IMR-90 (cell line): ENCODE data around the gene SIPA1. TPM values are rescaled to one million over a fixed set of nuclear protein-coding genes. Genes with fewer than 3 reads are reported as not detected.

Source experiments
- ATAC-seq: fragments of 200-7000 bp; cut with Tn5 transposase; 2 replicates; pipeline ENCODE4 v1.9.1; 2020; ENCODE audit warnings: low read depth, mild to moderate bottlenecking, moderate library complexity
- BruUV-seq: library from RNA; stranded (reverse); fragments of 400-500 nt; replicated peaks from 2 replicates; lab custom pipeline; 2021; lab: Mats Ljungman, UMichigan
- CTCF ChIA-PET: fragments of 300-600 bp; formaldehyde crosslinking; extraction: SDS; loops from one replicate; lab custom pipeline; 2021; ENCODE audit warnings: antibody characterized with exemption; lab: Yijun Ruan, JAX
- POLR2A ChIA-PET: fragments of 300-600 bp; sonication (Branson Sonifier 250); formaldehyde crosslinking; loops from one replicate; lab custom pipeline; 2022; ENCODE audit warnings: antibody characterized with exemption; ENCODE audit not compliant: unreplicated experiment; lab: Charles Lee
- DNase-seq: peaks from one replicate; pipeline ENCODE4 v3.0.0; 2013
- H2AFZ ChIP-seq: replicated peaks from 2 replicates; pipeline ENCODE3; 2013; ENCODE audit warnings: low read length, mild to moderate bottlenecking; ENCODE audit not compliant: poor library complexity
- H2AK5ac ChIP-seq: 2 replicates; pipeline ENCODE4 v1.6.1; 2013; ENCODE audit warnings: low read depth, low read length, inconsistent platforms
- H2AK9ac ChIP-seq: replicated peaks from 2 replicates; pipeline ENCODE3; 2013; ENCODE audit warnings: mild to moderate bottlenecking, low read depth, low read length, moderate library complexity; ENCODE audit not compliant: poor library complexity
- H2BK120ac ChIP-seq: 2 replicates; pipeline ENCODE4 v1.6.1; 2013; ENCODE audit warnings: low read depth, low read length, inconsistent platforms
- H2BK15ac ChIP-seq: 3 replicates; pipeline ENCODE4 v1.6.1; 2013; ENCODE audit warnings: low read depth, low read length, inconsistent platforms
- H2BK20ac ChIP-seq: 2 replicates; pipeline ENCODE4 v1.6.1; 2013; ENCODE audit warnings: low read depth, mild to moderate bottlenecking, inconsistent platforms, low read length, moderate library complexity
- H2BK5ac ChIP-seq: 2 replicates; pipeline ENCODE4 v1.6.1; 2013; ENCODE audit warnings: mild to moderate bottlenecking, low read depth, low read length, inconsistent platforms; ENCODE audit not compliant: poor library complexity, severe bottlenecking
- H3K14ac ChIP-seq: replicated peaks from 2 replicates; pipeline ENCODE4 v1.6.1; 2013; ENCODE audit warnings: low read depth, low read length, inconsistent platforms
- H3K18ac ChIP-seq: 2 replicates; pipeline ENCODE4 v1.6.1; 2013; ENCODE audit warnings: low read depth, low read length, control low read depth
- H3K23ac ChIP-seq: 2 replicates; pipeline ENCODE4 v1.6.1; 2013; ENCODE audit warnings: low read depth, low read length, inconsistent platforms
- H3K27ac ChIP-seq: 2 replicates; pipeline ENCODE4 v1.5.1; 2013; ENCODE audit warnings: mild to moderate bottlenecking, control low read depth, low read length; ENCODE audit not compliant: insufficient read depth
- H3K27me3 ChIP-seq: 2 replicates; pipeline ENCODE4 v1.6.1; 2013; ENCODE audit warnings: low read length; ENCODE audit not compliant: control insufficient read depth, insufficient read depth
- H3K36me3 ChIP-seq: 2 replicates; pipeline ENCODE4 v1.6.1; 2013; ENCODE audit warnings: low read length, mixed read lengths; ENCODE audit not compliant: control insufficient read depth, insufficient read depth
- H3K4ac ChIP-seq: 2 replicates; pipeline ENCODE4 v1.6.1; 2013; ENCODE audit warnings: low read depth, low read length, inconsistent platforms
- H3K4me1 ChIP-seq: 2 replicates; pipeline ENCODE4 v1.6.1; 2013; ENCODE audit warnings: low read length, mixed read lengths; ENCODE audit not compliant: control insufficient read depth, insufficient read depth
- H3K4me2 ChIP-seq: 2 replicates; pipeline ENCODE4 v1.6.1; 2013; ENCODE audit warnings: low read depth, mild to moderate bottlenecking, control low read depth, low read length, moderate library complexity
- H3K4me3 ChIP-seq: 2 replicates; pipeline ENCODE4 v1.5.1; 2013; ENCODE audit warnings: low read depth, mild to moderate bottlenecking, control low read depth, low read length, moderate library complexity; ENCODE audit not compliant: insufficient read depth
- H3K56ac ChIP-seq: 2 replicates; pipeline ENCODE4 v1.6.1; 2013; ENCODE audit warnings: low read length, inconsistent platforms; ENCODE audit not compliant: insufficient read depth; ENCODE audit errors: extremely low read depth
- H3K79me1 ChIP-seq, 2 experiments: 2 replicates each; pipeline ENCODE4 v1.6.1; 2013; ENCODE audit warnings: low read length in 2 of 2, inconsistent platforms in 1 of 2, low read depth in 1 of 2
- H3K9ac ChIP-seq: 2 replicates; pipeline ENCODE4 v1.6.1; 2013; ENCODE audit warnings: low read depth, low read length, control low read depth
- H3K9me1 ChIP-seq: 2 replicates; pipeline ENCODE4 v1.6.1; 2013; ENCODE audit warnings: low read length, inconsistent platforms; ENCODE audit not compliant: insufficient read depth
- H3K9me3 ChIP-seq: 2 replicates; pipeline ENCODE4 v1.6.1; 2013; ENCODE audit warnings: low read length; ENCODE audit not compliant: control insufficient read depth, insufficient read depth
- H4K20me1 ChIP-seq: 2 replicates; pipeline ENCODE4 v1.6.1; 2013; ENCODE audit warnings: low read length, inconsistent platforms; ENCODE audit not compliant: insufficient read depth
- H4K5ac ChIP-seq: 2 replicates; pipeline ENCODE4 v1.6.1; 2013; ENCODE audit warnings: mild to moderate bottlenecking, low read depth, low read length, control low read depth
- H4K8ac ChIP-seq, 2 experiments: 2 replicates each; pipeline ENCODE4 v1.6.1; 2013; ENCODE audit warnings: low read depth in 2 of 2, low read length in 2 of 2, control low read depth in 1 of 2, inconsistent platforms in 1 of 2
- H4K91ac ChIP-seq: 2 replicates; pipeline ENCODE4 v1.6.1; 2013; ENCODE audit warnings: low read depth, low read length, inconsistent platforms; ENCODE audit not compliant: insufficient read depth
- FOS ChIP-seq: fragments of 150-350 bp; IDR thresholded peaks from 2 replicates; pipeline ENCODE4 v1.6.1; 2016; ENCODE audit warnings: low read depth, low read length
- MAZ ChIP-seq: IDR thresholded peaks from 2 replicates; pipeline ENCODE4 v1.6.1; 2012; ENCODE audit warnings: low read depth, mild to moderate bottlenecking, low read length, improper control_type of control experiment, moderate library complexity, borderline replicate concordance
- NFE2L2 ChIP-seq: fragments of 150-350 bp; IDR thresholded peaks from 2 replicates; pipeline ENCODE4 v1.6.1; 2016; ENCODE audit warnings: low read depth, mild to moderate bottlenecking, low read length
- POLR2A ChIP-seq: IDR thresholded peaks from 2 replicates; pipeline ENCODE4 v1.6.1; 2012; ENCODE audit warnings: mild to moderate bottlenecking, low read depth, low read length
- RAD21 ChIP-seq: IDR thresholded peaks from 2 replicates; pipeline ENCODE4 v1.6.1; 2012; ENCODE audit warnings: low read length, improper control_type of control experiment
- RCOR1 ChIP-seq: IDR thresholded peaks from 2 replicates; pipeline ENCODE4 v1.6.1; 2012; ENCODE audit warnings: mild to moderate bottlenecking, low read length, improper control_type of control experiment; ENCODE audit not compliant: insufficient replicate concordance
- WGBS, 2 experiments: methylation state at CpG; one replicate each; pipeline versions ENCODE4 v1.1.5 to v1.1.7; 2013; ENCODE audit warnings: missing lambda C conversion rate in 2 of 2; ENCODE audit not compliant: insufficient read length in 1 of 2; ENCODE audit errors: extremely low coverage in 2 of 2; 5-methylcytosine and 5-hydroxymethylcytosine counted together
- dilution Hi-C: fragments of 300-500 bp; cut with HindIII; formaldehyde crosslinking; loops from one replicate; pipeline ENCODE4 v1.14.3; 2018; ENCODE audit warnings: low sequenced_read_pairs; ENCODE audit not compliant: unreplicated experiment
- in situ Hi-C: fragments of 300-500 bp; cut with MboI; formaldehyde crosslinking; loops from 3 replicates; pipeline ENCODE4 v1.14.3; 2019; ENCODE audit warnings: low sequenced_read_pairs, inconsistent platforms, mixed read lengths
- intact Hi-C: fragments of 100-400 bp; cut with micrococcal nuclease; formaldehyde crosslinking; loops from 2 replicates; pipeline ENCODE4 v1.10.0; 2022
- polyA plus RNA-seq, 3 experiments: library from polyadenylated mRNA; depleted of rRNA; stranded (reverse); fragments of >200 nt; gene quantifications; 2 replicates each; pipeline ENCODE4 v1.2.3, GENCODE V29; 2012; ENCODE audit warnings: low replicate concordance in 1 of 3
- total RNA-seq: library from RNA; depleted of rRNA; stranded (reverse); fragments of >200 nt; gene quantifications from 2 replicates; pipeline ENCODE4 v1.2.3, GENCODE V29; 2012
- TF ChIP-seq, protein P1 (sequence below): fragments of 150-350 bp; IDR thresholded peaks from 2 replicates; pipeline ENCODE4 v1.6.1; 2016; ENCODE audit warnings: low read depth, mild to moderate bottlenecking, low read length, moderate library complexity, borderline replicate concordance
- TF ChIP-seq, protein P2 (sequence below): conservative IDR thresholded peaks from 2 replicates; pipeline ENCODE4 v1.5.1; 2012; ENCODE audit warnings: mild to moderate bottlenecking, low read depth, low read length, improper control_type of control experiment

Gene SIPA1
- total and polyA plus RNA-seq, 2 of the 4 experiments (the other 2 are of a cell fraction), result 10.6 to 39.7 TPM

DNA sequence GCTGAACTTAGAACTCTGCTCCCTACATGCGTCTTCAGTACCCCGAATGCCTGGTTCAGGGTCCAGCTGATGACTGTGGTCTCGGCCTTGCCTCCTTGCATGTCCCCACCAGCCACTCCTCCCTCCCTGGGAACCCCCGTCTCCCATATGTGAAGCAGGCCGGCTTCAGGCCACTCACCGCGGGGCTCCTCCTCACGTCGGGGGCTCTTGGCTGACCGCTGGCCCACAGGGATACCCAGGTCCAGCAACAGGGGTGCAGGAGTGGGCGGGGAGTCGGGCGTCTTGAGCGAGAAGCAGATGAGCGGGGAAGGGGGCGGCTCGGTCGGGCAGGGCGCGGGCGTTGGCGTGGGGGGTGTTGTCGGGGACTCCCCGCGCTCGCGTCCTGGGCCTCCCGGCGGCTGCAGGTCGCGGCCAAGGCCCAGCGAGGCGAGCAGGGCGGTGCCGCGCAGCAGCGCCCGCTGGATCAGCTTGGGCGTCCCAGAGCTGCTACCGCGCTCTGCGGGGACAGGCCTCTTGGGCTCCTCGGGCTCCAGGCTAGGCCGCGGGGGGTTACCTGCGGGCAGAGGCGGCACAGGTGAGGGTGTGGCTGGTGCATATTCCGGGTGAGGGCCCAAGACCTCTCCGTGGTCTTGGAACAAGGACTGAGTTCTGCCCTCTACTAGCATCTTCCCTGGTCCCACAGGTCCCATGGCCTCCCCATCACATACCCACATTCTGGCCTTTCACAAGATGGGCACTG lies 38.5 kb upstream of the SIPA1 start:
- H3K9me1 ChIP-seq, result no peaks in the 10 kb centered on the region
- TF ChIP-seq MAZ (no peak), RCOR1 (no peak), POLR2A (no peak), NFE2L2 (no peak), RAD21 (no peak), FOS (no peak)
- TF ChIP-seq, protein P1, sequence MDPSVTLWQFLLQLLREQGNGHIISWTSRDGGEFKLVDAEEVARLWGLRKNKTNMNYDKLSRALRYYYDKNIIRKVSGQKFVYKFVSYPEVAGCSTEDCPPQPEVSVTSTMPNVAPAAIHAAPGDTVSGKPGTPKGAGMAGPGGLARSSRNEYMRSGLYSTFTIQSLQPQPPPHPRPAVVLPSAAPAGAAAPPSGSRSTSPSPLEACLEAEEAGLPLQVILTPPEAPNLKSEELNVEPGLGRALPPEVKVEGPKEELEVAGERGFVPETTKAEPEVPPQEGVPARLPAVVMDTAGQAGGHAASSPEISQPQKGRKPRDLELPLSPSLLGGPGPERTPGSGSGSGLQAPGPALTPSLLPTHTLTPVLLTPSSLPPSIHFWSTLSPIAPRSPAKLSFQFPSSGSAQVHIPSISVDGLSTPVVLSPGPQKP, result no peak
- TF ChIP-seq, protein P2, sequence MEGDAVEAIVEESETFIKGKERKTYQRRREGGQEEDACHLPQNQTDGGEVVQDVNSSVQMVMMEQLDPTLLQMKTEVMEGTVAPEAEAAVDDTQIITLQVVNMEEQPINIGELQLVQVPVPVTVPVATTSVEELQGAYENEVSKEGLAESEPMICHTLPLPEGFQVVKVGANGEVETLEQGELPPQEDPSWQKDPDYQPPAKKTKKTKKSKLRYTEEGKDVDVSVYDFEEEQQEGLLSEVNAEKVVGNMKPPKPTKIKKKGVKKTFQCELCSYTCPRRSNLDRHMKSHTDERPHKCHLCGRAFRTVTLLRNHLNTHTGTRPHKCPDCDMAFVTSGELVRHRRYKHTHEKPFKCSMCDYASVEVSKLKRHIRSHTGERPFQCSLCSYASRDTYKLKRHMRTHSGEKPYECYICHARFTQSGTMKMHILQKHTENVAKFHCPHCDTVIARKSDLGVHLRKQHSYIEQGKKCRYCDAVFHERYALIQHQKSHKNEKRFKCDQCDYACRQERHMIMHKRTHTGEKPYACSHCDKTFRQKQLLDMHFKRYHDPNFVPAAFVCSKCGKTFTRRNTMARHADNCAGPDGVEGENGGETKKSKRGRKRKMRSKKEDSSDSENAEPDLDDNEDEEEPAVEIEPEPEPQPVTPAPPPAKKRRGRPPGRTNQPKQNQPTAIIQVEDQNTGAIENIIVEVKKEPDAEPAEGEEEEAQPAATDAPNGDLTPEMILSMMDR, result no peak
- H3K23ac ChIP-seq, result no peak overlapping the region
- no peak overlapping the region for H3K56ac ChIP-seq
- in situ Hi-C loops (no loop called here), dilution Hi-C loops (no loop called here), intact Hi-C loops (no loop called here)
- H3K4ac ChIP-seq, result no peak overlapping the region
- no peak overlapping the region for H2AK5ac ChIP-seq
- H2AFZ ChIP-seq, result peak overlapping the region; percentile 21
- H3K4me1 ChIP-seq, result no peaks in the 10 kb centered on the region
- ChIA-PET POLR2A (no interaction called here), CTCF (no interaction called here)
- no peak overlapping the region for H4K5ac ChIP-seq
- H2BK15ac ChIP-seq, result no peak overlapping the region
- no peak overlapping the region for H2AK9ac ChIP-seq
- no peaks in the 10 kb centered on the region; the same call in 1 of the 2 replicates for H4K20me1 ChIP-seq
- WGBS, 2 experiments, result 83% methylated on average over 28 of the region's 49 CpGs; no CpG with 5 or more reads in 1 of the 2 experiments
- no peaks in the 10 kb centered on the region for H3K9me3 ChIP-seq
- DNase-seq (no peak), ATAC-seq (no peak)
- BruUV-seq, result no TSS peak
- no peak overlapping the region for H2BK120ac ChIP-seq
- H3K4me2 ChIP-seq, result no peak overlapping the region
- H2BK5ac ChIP-seq, result no peak overlapping the region
- no peak overlapping the region for H3K14ac ChIP-seq
- H3K27ac ChIP-seq, result no peak overlapping the region
- H4K8ac ChIP-seq, result no peak overlapping the region
- no peaks in the 10 kb centered on the region for H3K27me3 ChIP-seq
- no peak overlapping the region for H3K4me3 ChIP-seq
- H4K91ac ChIP-seq, result no peak overlapping the region
- H3K79me1 ChIP-seq, result 0 out of 4 replicates have a peak, but pooled peaks cover 0 to 3% of the 10 kb centered on the region in 2 experiments
- H3K9ac ChIP-seq, result no peak overlapping the region
- no peak overlapping the region for H2BK20ac ChIP-seq
- peaks cover 37% of the 10 kb centered on the region for H3K36me3 ChIP-seq
- no peak overlapping the region for H3K18ac ChIP-seq
